Astrocyte of the cerebellum (primary cell): ENCODE results near the gene NOXRED1.
A peak's percentile ranks its signal among the peaks of the same experiment; 100 is the strongest.

Experiments used
- DNase-seq: peaks from one replicate; pipeline ENCODE4 v3.0.0-alpha.2; 2011; ENCODE audit warnings: low read depth
- H3K4me3 ChIP-seq: 2 replicates; pipeline ENCODE4 v1.5.1; 2011; ENCODE audit warnings: mild to moderate bottlenecking, low read depth, low read length, moderate library complexity
- CTCF ChIP-seq: IDR thresholded peaks from 2 replicates; pipeline ENCODE4 v1.5.1; 2012; ENCODE audit warnings: low read length, low read depth, moderate library complexity, mild to moderate bottlenecking; ENCODE audit errors: missing control alignments
- in situ Hi-C: cut with HindIII; loops from 2 replicates; pipeline ENCODE4 v1.10.0; 2017; ENCODE audit warnings: low sequenced_read_pairs

Gene NOXRED1

GRCh38 chr14:77458249-77458950, 35.1 kb upstream of the NOXRED1 start:
- H3K4me3 ChIP-seq: peak overlapping the region; percentile 98
- no peak for DNase-seq
- in situ Hi-C loops: no loop called here
- no peak for TF ChIP-seq CTCF

- peak within 1 kb of the TSS; percentile 98 for H3K4me3 ChIP-seq
- in situ Hi-C loops: no loop called here
- TF ChIP-seq CTCF: no peak
- peak; percentile 99 for DNase-seq
These were observed 34.4 kb upstream of the NOXRED1 start, which contains the start of the genes AHSA1 and VIPAS39 for GRCh38 chr14:77457522-77458248. Gene AHSA1 (plus strand): TSS chr14:77458093. CDS start chr14:77458190, 97 bp downstream. Gene VIPAS39 (minus strand): TSS chr14:77457601. CDS start chr14:77454102, 3,499 bp downstream.

GRCh38 chr14:77457115-77457521, 33.8 kb upstream of the NOXRED1 start:
- DNase-seq: peak; percentile 9
- in situ Hi-C loops: no loop called here
- TF ChIP-seq CTCF: no peak
- H3K4me3 ChIP-seq: peak overlapping the region; percentile 98

- H3K4me3 ChIP-seq: peak overlapping the region; percentile 98
- no peak for TF ChIP-seq CTCF
- in situ Hi-C loops: no loop called here
- DNase-seq: no peak
These were observed 32.8 kb upstream of the NOXRED1 start for GRCh38 chr14:77455966-77456640.

GRCh38 chr14:77442196-77442595, 18.9 kb upstream of the NOXRED1 start:
- in situ Hi-C loops: no loop called here
- TF ChIP-seq CTCF: no peak
- no peak for DNase-seq
- H3K4me3 ChIP-seq: no peak overlapping the region

GRCh38 chr14:77439861-77440260, 16.5 kb upstream of the NOXRED1 start:
- no peak for TF ChIP-seq CTCF
- H3K4me3 ChIP-seq: no peak overlapping the region
- in situ Hi-C loops: no loop called here
- no peak for DNase-seq
